Measurements from ENCODE around the gene POP4. TPM values are rescaled to one million over a fixed set of nuclear protein-coding genes. Genes with fewer than 3 reads are reported as not detected.
A peak's percentile ranks its signal among the peaks of the same experiment; 100 is the strongest.

The POP4 gene
- total and polyA plus RNA-seq, 2 of the 4 experiments (the other 2 are of a cell fraction), result 65.1 to 87.2 TPM

- BruUV-seq (replicated peaks), result no TSS peak
- POLR2A ChIA-PET (ENCODE audit: unreplicated experiment), result no interaction called here
- H4K91ac ChIP-seq (ENCODE audit: insufficient read depth, low read depth, low read length), result no peak overlapping the region
- H3K36me3 ChIP-seq (ENCODE audit: control insufficient read depth, insufficient read depth, low read length), result no peaks in the 10 kb centered on the region
- peak overlapping the region; percentile 68 for H3K4ac ChIP-seq (ENCODE audit: low read depth, low read length)
- peaks cover 7 to 48% of the 10 kb centered on the region in 2 experiments; a peak in 2 of 4 replicates for H3K79me1 ChIP-seq (ENCODE audit: low read depth in 1 of 2, low read length in 2 of 2)
- no peaks in the 10 kb centered on the region for H3K9me3 ChIP-seq (ENCODE audit: control insufficient read depth, insufficient read depth, low read length)
- H2AFZ ChIP-seq (replicated peaks; ENCODE audit: low read length, poor library complexity), result peak overlapping the region; percentile 88
- H2BK15ac ChIP-seq (ENCODE audit: low read depth, low read length), result no peak overlapping the region
- DNase-seq (no peak), ATAC-seq (ENCODE audit: low read depth) (no peak)
- H3K56ac ChIP-seq (ENCODE audit: extremely low read depth, insufficient read depth, low read length), result no peak overlapping the region
- H3K4me2 ChIP-seq (ENCODE audit: low read depth, low read length), result peak overlapping the region; percentile 53
- dilution Hi-C loops (cut with HindIII; ENCODE audit: low sequenced_read_pairs, unreplicated experiment), result no loop called here
- TF ChIP-seq SMC3 (IDR thresholded peaks at IDR 0.05; ENCODE audit: low read depth, low read length) (no peak), MXI1 (IDR thresholded peaks at IDR 0.05; ENCODE audit: borderline replicate concordance, low read depth, low read length) (no peak), CHD1 (IDR thresholded peaks at IDR 0.05; ENCODE audit: low read depth, low read length) (no peak)
- H4K8ac ChIP-seq (ENCODE audit: low read depth in 2 of 2, low read length in 2 of 2), result peak overlapping the region in 1 of 2 experiments; percentile 39; a peak in 1 of 4 replicates
- no peak overlapping the region for H3K23ac ChIP-seq (ENCODE audit: low read depth, low read length)
- H2BK5ac ChIP-seq (ENCODE audit: low read depth, low read length, poor library complexity, severe bottlenecking), result peak overlapping the region; percentile 67
- H3K4me3 ChIP-seq (ENCODE audit: insufficient read depth, low read depth, low read length), result peak overlapping the region; percentile 45
- peak overlapping the region; percentile 17 for H2AK9ac ChIP-seq (replicated peaks; ENCODE audit: low read depth, low read length, poor library complexity)
- CTCF ChIA-PET, result interaction anchor here (0.7 to 1.1 kb wide), 3 partner anchors 20 to 363 kb away, joined by 3 read pairs; no protein-coding TSS in a partner anchor
- H3K9ac ChIP-seq (ENCODE audit: low read depth, low read length), result peak overlapping the region; percentile 27; the same call in 1 of the 2 replicates
- peak overlapping the region; percentile 69; the same call in 1 of the 2 replicates for H3K27ac ChIP-seq (ENCODE audit: insufficient read depth, low read length)
- peaks cover 27% of the 10 kb centered on the region for H3K4me1 ChIP-seq (ENCODE audit: control insufficient read depth, insufficient read depth, low read length)
- H2AK5ac ChIP-seq (ENCODE audit: low read depth, low read length), result peak overlapping the region; percentile 7; the same call in 1 of the 2 replicates
- peaks cover 22% of the 10 kb centered on the region for H4K20me1 ChIP-seq (ENCODE audit: insufficient read depth, low read length)
- H2BK20ac ChIP-seq (ENCODE audit: low read depth, low read length), result no peak overlapping the region; the same call in 1 of the 2 replicates
- H2BK120ac ChIP-seq (ENCODE audit: low read depth, low read length), result peak overlapping the region; percentile 26; the same call in 1 of the 2 replicates
- peaks cover 12% of the 10 kb centered on the region for H3K9me1 ChIP-seq (ENCODE audit: insufficient read depth, low read length)
- H4K5ac ChIP-seq (ENCODE audit: low read depth, low read length), result peak overlapping the region; percentile 11; the same call in 1 of the 2 replicates
- in situ Hi-C loops (cut with MboI; ENCODE audit: low sequenced_read_pairs), result no loop called here
- WGBS, 2 experiments (ENCODE audit: extremely low coverage in 2 of 2, insufficient read length in 1 of 2), result 28% methylated on average over 4 of the region's 22 CpGs; no CpG with 5 or more reads in 1 of the 2 experiments
- H3K27me3 ChIP-seq (ENCODE audit: control insufficient read depth, insufficient read depth, low read length), result no peaks in the 10 kb centered on the region
- 0 out of 2 replicates have a peak overlapping the region, but pooled peaks have one; percentile 36 for H3K14ac ChIP-seq (replicated peaks; ENCODE audit: low read depth, low read length)
- no peak overlapping the region for H3K18ac ChIP-seq (ENCODE audit: low read depth, low read length)
- intact Hi-C loops (cut with micrococcal nuclease), result no loop called here
Observed at GRCh38 chr19:29664753-29665214, 58.7 kb downstream of the POP4 start.
